ENCODE results near the gene HLA-DPB1.

Gene HLA-DPB1

GRCh38 chr6:33103776-33104175, 28.0 kb downstream of the HLA-DPB1 start:
- no peak for DNase-seq (ENCODE audit: low read depth in 3 of 3)

- DNase-seq (ENCODE audit: low read depth in 3 of 3) = no peak
Measured at GRCh38 chr6:33104887-33105286, 29.1 kb downstream of the HLA-DPB1 start.

- DNase-seq (ENCODE audit: low read depth in 3 of 3) = no peak
Measured at GRCh38 chr6:33105386-33105785, 29.6 kb downstream of the HLA-DPB1 start.

- no peak for DNase-seq (ENCODE audit: low read depth in 3 of 3)
Measured at GRCh38 chr6:33105916-33106871, 30.4 kb downstream of the HLA-DPB1 start.

GRCh38 chr6:33107641-33108040, 31.9 kb downstream of the HLA-DPB1 start:
- no peak for DNase-seq (ENCODE audit: low read depth in 3 of 3)

- no peak for DNase-seq (ENCODE audit: low read depth in 3 of 3)
Measured at GRCh38 chr6:33108307-33108706, 32.5 kb downstream of the HLA-DPB1 start.

GRCh38 chr6:33112148-33112547, 36.4 kb downstream of the HLA-DPB1 start:
- no peak for DNase-seq (ENCODE audit: low read depth in 3 of 3)

GRCh38 chr6:33113755-33114154, 38.0 kb downstream of the HLA-DPB1 start:
- DNase-seq (ENCODE audit: low read depth in 3 of 3) = no peak

- DNase-seq (ENCODE audit: low read depth in 3 of 3) = no peak
Measured at GRCh38 chr6:33114406-33114805, 38.6 kb downstream of the HLA-DPB1 start.

- DNase-seq (ENCODE audit: low read depth in 3 of 3) = no peak
Measured at GRCh38 chr6:33116417-33116816, 40.6 kb downstream of the HLA-DPB1 start.

- DNase-seq (ENCODE audit: low read depth in 3 of 3) = no peak
Measured at GRCh38 chr6:33116841-33117711, 41.3 kb downstream of the HLA-DPB1 start.

- DNase-seq (ENCODE audit: low read depth in 3 of 3) = no peak
Measured at GRCh38 chr6:33117811-33118277, 42.1 kb downstream of the HLA-DPB1 start.

- DNase-seq (ENCODE audit: low read depth in 3 of 3) = no peak
Measured at GRCh38 chr6:33118525-33119123, 42.8 kb downstream of the HLA-DPB1 start.

GRCh38 chr6:33120001-33120400, 44.2 kb downstream of the HLA-DPB1 start:
- no peak for DNase-seq (ENCODE audit: low read depth in 3 of 3)

- no peak for DNase-seq (ENCODE audit: low read depth in 3 of 3)
Measured at GRCh38 chr6:33123181-33123580, 47.4 kb downstream of the HLA-DPB1 start.

- DNase-seq (ENCODE audit: low read depth in 3 of 3) = no peak
Measured at GRCh38 chr6:33123732-33124524, 48.1 kb downstream of the HLA-DPB1 start.

- no peak for DNase-seq (ENCODE audit: low read depth in 3 of 3)
Measured at GRCh38 chr6:33124525-33124901, 48.7 kb downstream of the HLA-DPB1 start.

GRCh38 chr6:33124947-33125346, 49.2 kb downstream of the HLA-DPB1 start:
- DNase-seq (ENCODE audit: low read depth in 3 of 3) = no peak

- DNase-seq (ENCODE audit: low read depth in 3 of 3) = peak; percentile 9 to 36 (median 29)
Measured at GRCh38 chr6:33126101-33126714, 50.4 kb downstream of the HLA-DPB1 start.

- DNase-seq (ENCODE audit: low read depth in 3 of 3) = no peak
Measured at GRCh38 chr6:33128318-33128717, 52.5 kb downstream of the HLA-DPB1 start.

- no peak for DNase-seq (ENCODE audit: low read depth in 3 of 3)
Measured at GRCh38 chr6:33132081-33132524, 56.3 kb downstream of the HLA-DPB1 start.
